Neural cell (in vitro differentiated cells): ENCODE results near the gene ADAMTS2. TPM values are rescaled to one million over a fixed set of nuclear protein-coding genes. Genes with fewer than 3 reads are reported as not detected.

Source experiments
- H2AFZ ChIP-seq: fragments of 200-600, 300-800 bp; sonication (generic), shearing (Covaris generic); 2 replicates; pipeline ENCODE4 v1.6.0; 2014; ENCODE audit warnings: low read depth, mild to moderate bottlenecking, antibody characterized with exemption, low read length, moderate library complexity
- H3F3A ChIP-seq: fragments of 200-600 bp; shearing (Covaris generic); 2 replicates; pipeline ENCODE4 v1.6.1; 2016; ENCODE audit warnings: mild to moderate bottlenecking, moderate library complexity, mixed read lengths, antibody characterized with exemption, low read length; ENCODE audit not compliant: insufficient read depth, poor library complexity, severe bottlenecking
- H3K27ac ChIP-seq: fragments of 200-600, 300-800 bp; sonication (generic), shearing (Covaris generic); 2 replicates; pipeline ENCODE4 v1.5.1; 2014; ENCODE audit warnings: mild to moderate bottlenecking, low read length, moderate library complexity
- H3K27me3 ChIP-seq: fragments of 300-800, 200-600 bp; sonication (generic), shearing (Covaris generic); 2 replicates; pipeline ENCODE4 v1.6.0; 2014; ENCODE audit warnings: mild to moderate bottlenecking, low read depth, low read length, moderate library complexity; ENCODE audit not compliant: insufficient read depth
- H3K36me3 ChIP-seq: fragments of 300-800, 200-600 bp; sonication (generic), shearing (Covaris generic); 2 replicates; pipeline ENCODE4 v1.5.1; 2014; ENCODE audit warnings: mild to moderate bottlenecking, antibody characterized with exemption, low read length, moderate library complexity; ENCODE audit not compliant: insufficient read depth
- H3K4me2 ChIP-seq: fragments of 300-800, 200-600 bp; sonication (generic), shearing (Covaris generic); 2 replicates; pipeline ENCODE4 v1.6.0; 2014; ENCODE audit warnings: mild to moderate bottlenecking, low read length
- H3K4me3 ChIP-seq: fragments of 300-800, 200-600 bp; sonication (generic), shearing (Covaris generic); 2 replicates; pipeline ENCODE4 v1.5.1; 2014; ENCODE audit warnings: mild to moderate bottlenecking, low read length, moderate library complexity
- H3K79me2 ChIP-seq: fragments of 200-600 bp; shearing (Covaris generic); replicated peaks from 2 replicates; pipeline ENCODE4 v1.6.0; 2014; ENCODE audit warnings: mild to moderate bottlenecking, low read length, moderate library complexity; ENCODE audit not compliant: insufficient read depth
- H3K9ac ChIP-seq: fragments of 300-800, 200-600 bp; sonication (generic), shearing (Covaris generic); 2 replicates; pipeline ENCODE4 v1.6.1; 2016; ENCODE audit warnings: mild to moderate bottlenecking, low read length, mixed read lengths
- H3K9me2 ChIP-seq: fragments of 200-600 bp; shearing (Covaris generic); 2 replicates; pipeline ENCODE4 v1.6.1; 2016; ENCODE audit warnings: mild to moderate bottlenecking, low read length, mixed read lengths; ENCODE audit not compliant: insufficient read depth
- H3K9me3 ChIP-seq: fragments of 200-600, 300-800 bp; sonication (generic), shearing (Covaris generic); 2 replicates; pipeline ENCODE4 v1.6.1; 2016; ENCODE audit warnings: mild to moderate bottlenecking, mixed run types, low read length, moderate library complexity, mixed read lengths
- H4K20me1 ChIP-seq: fragments of 200-600 bp; shearing (Covaris generic); 2 replicates; pipeline ENCODE4 v1.6.1; 2016; ENCODE audit warnings: mild to moderate bottlenecking, mixed run types; ENCODE audit not compliant: insufficient read depth
- EP300 ChIP-seq: fragments of 450-650 bp; conservative IDR thresholded peaks from 2 replicates; pipeline ENCODE4 v1.6.1; 2014; ENCODE audit warnings: antibody characterized with exemption, mild to moderate bottlenecking, moderate library complexity; ENCODE audit not compliant: poor library complexity, severe bottlenecking
- EZH2 ChIP-seq: fragments of 200-600, 300-800 bp; shearing (Covaris generic), sonication (generic); IDR thresholded peaks from 2 replicates; pipeline ENCODE4 v1.6.1; 2014; ENCODE audit warnings: antibody characterized with exemption, low read length, borderline replicate concordance, mild to moderate bottlenecking; ENCODE audit not compliant: insufficient read depth, poor library complexity, severe bottlenecking
- MXI1 ChIP-seq: fragments of 450-650 bp; conservative IDR thresholded peaks from 2 replicates; pipeline ENCODE4 v1.6.1; 2014; ENCODE audit warnings: antibody characterized with exemption, mild to moderate bottlenecking; ENCODE audit not compliant: poor library complexity, severe bottlenecking
- POLR2AphosphoS5 ChIP-seq: IDR thresholded peaks from 2 replicates; pipeline ENCODE4 v1.6.1; 2012
- RAD21 ChIP-seq: fragments of 450-650 bp; conservative IDR thresholded peaks from 2 replicates; pipeline ENCODE4 v1.6.1; 2014; ENCODE audit warnings: antibody characterized with exemption, mild to moderate bottlenecking, moderate library complexity
- SMC3 ChIP-seq: fragments of 450-650 bp; conservative IDR thresholded peaks from 2 replicates; pipeline ENCODE4 v1.6.1; 2014; ENCODE audit warnings: antibody characterized with exemption, mild to moderate bottlenecking, moderate library complexity; ENCODE audit not compliant: poor library complexity
- TAF1 ChIP-seq: IDR thresholded peaks from 2 replicates; pipeline ENCODE4 v1.6.1; 2012; ENCODE audit warnings: low read depth
- polyA plus RNA-seq: library from polyadenylated mRNA; depleted of rRNA; stranded (reverse); fragments of >200 nt; gene quantifications from 2 replicates; pipeline ENCODE4 v1.2.3, GENCODE V29; 2014
- TF ChIP-seq, protein P1 (sequence below): IDR thresholded peaks from 2 replicates; pipeline ENCODE4 v1.6.1; 2012; ENCODE audit warnings: borderline replicate concordance
- TF ChIP-seq, protein P2 (sequence below): fragments of 450-650 bp; IDR thresholded peaks from 2 replicates; pipeline ENCODE4 v1.5.1; 2014; ENCODE audit warnings: antibody characterized with exemption, mild to moderate bottlenecking, moderate library complexity; ENCODE audit not compliant: poor library complexity, severe bottlenecking

Gene ADAMTS2
- polyA plus RNA-seq, 1 donor from 2014 or later = 0.61 TPM

DNA sequence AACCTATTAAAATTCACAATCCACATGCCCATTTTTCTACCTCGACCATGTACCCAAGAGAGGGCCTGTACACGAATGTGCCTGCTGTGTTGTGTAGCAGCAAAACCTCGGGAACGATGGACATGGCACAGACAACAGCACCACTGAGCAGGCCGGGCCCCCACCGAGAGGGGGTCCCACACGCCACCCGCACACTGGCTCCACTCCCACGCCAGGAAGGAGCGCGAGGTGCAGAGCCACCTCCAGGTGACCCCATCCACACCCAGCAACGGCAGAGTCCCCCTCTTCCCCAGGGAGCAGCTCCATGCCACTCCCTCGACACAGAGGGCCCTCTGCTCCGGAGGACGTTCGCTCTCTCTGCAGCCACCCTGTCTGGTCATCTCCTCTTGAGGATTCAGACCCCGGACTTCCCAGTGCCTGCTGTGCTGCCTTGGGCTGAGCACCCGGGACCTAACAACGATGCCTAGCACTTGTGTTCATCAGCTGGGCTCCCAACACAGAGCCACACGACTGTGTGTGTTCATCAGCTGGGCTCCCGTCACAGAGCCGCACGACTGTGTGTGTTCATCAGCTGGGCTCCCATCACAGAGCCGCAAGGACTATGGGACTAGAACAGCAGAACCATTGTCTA lies 25.3 kb upstream of the ADAMTS2 start (continued):
- TF ChIP-seq EZH2 = no peak
- no peak for TF ChIP-seq MXI1
- TF ChIP-seq RAD21 = no peak

DNA sequence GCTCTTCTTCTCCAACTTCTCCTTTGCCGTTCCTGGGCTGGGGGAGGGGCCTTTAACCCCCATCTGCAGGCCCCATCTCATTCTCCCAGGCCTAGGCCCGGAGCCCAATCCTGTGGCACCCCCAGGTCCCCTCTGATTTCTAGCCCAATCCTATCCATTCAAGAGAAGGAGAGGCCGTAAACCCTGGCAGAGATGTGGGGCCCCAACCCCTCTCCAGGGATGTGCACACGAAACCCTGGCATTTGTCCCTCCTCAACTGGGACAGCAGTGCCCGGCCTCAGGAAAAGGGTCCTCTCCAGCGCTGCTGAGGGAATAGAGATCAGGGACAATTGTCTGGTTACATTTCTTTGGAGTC lies 24.2 kb upstream of the ADAMTS2 start:
- Histone ChIP-seq H4K20me1 (no peaks in the 10 kb centered on the region), H3K79me2 (no peaks in the 10 kb centered on the region), H3K9ac (no peak overlapping the region), H3K4me2 (no peak overlapping the region), H3K27ac (no peak overlapping the region), H3K9me3 (no peaks in the 10 kb centered on the region), H3K27me3 (no peaks in the 10 kb centered on the region), H3F3A (no peaks in the 10 kb centered on the region), H3K4me3 (no peak overlapping the region), H3K9me2 (no peaks in the 10 kb centered on the region), H3K36me3 (no peaks in the 10 kb centered on the region), H2AFZ (no peak overlapping the region)
- no peak for TF ChIP-seq EP300

DNA sequence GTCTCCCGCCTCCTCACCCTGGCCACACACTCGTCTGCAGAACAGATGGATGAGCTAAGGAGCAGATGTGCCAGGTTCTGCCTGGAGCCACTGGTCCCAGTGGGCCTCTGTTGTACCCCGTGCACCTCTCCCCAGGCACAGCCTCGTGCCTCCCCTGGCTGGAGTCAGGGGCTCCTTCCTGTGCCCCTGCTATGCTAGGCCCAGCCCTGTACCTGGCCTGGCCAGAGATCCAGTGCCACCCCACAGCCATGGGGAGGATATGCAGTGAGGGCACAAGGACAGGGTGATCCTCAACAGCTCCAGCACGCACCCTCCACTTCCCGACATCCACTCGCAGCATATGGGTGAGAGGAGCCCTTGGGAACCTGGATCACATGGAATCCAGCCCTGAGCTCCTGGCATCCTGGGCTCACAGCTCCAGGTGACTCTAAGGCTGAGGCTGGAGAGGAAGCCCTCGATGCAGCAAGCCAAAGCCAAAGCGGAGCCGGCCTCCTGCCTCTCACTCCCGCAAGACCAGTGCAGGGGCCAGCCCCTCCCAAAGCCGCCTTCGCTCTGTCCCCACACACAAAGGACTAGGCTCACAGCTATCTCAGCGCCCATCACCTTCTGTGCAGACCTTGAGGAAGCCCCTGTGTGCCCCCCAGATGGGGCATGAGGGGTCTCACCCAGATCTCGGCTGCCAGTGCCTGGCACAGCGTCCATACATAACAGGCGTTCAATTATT lies 23.7 kb upstream of the ADAMTS2 start:
- H2AFZ ChIP-seq = no peak overlapping the region
- TF ChIP-seq TAF1 (no peak), POLR2AphosphoS5 (no peak), MXI1 (no peak), EP300 (no peak), SMC3 (no peak), RAD21 (no peak), EZH2 (no peak)
- TF ChIP-seq, protein P1, sequence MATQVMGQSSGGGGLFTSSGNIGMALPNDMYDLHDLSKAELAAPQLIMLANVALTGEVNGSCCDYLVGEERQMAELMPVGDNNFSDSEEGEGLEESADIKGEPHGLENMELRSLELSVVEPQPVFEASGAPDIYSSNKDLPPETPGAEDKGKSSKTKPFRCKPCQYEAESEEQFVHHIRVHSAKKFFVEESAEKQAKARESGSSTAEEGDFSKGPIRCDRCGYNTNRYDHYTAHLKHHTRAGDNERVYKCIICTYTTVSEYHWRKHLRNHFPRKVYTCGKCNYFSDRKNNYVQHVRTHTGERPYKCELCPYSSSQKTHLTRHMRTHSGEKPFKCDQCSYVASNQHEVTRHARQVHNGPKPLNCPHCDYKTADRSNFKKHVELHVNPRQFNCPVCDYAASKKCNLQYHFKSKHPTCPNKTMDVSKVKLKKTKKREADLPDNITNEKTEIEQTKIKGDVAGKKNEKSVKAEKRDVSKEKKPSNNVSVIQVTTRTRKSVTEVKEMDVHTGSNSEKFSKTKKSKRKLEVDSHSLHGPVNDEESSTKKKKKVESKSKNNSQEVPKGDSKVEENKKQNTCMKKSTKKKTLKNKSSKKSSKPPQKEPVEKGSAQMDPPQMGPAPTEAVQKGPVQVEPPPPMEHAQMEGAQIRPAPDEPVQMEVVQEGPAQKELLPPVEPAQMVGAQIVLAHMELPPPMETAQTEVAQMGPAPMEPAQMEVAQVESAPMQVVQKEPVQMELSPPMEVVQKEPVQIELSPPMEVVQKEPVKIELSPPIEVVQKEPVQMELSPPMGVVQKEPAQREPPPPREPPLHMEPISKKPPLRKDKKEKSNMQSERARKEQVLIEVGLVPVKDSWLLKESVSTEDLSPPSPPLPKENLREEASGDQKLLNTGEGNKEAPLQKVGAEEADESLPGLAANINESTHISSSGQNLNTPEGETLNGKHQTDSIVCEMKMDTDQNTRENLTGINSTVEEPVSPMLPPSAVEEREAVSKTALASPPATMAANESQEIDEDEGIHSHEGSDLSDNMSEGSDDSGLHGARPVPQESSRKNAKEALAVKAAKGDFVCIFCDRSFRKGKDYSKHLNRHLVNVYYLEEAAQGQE = no peak
- TF ChIP-seq, protein P2, sequence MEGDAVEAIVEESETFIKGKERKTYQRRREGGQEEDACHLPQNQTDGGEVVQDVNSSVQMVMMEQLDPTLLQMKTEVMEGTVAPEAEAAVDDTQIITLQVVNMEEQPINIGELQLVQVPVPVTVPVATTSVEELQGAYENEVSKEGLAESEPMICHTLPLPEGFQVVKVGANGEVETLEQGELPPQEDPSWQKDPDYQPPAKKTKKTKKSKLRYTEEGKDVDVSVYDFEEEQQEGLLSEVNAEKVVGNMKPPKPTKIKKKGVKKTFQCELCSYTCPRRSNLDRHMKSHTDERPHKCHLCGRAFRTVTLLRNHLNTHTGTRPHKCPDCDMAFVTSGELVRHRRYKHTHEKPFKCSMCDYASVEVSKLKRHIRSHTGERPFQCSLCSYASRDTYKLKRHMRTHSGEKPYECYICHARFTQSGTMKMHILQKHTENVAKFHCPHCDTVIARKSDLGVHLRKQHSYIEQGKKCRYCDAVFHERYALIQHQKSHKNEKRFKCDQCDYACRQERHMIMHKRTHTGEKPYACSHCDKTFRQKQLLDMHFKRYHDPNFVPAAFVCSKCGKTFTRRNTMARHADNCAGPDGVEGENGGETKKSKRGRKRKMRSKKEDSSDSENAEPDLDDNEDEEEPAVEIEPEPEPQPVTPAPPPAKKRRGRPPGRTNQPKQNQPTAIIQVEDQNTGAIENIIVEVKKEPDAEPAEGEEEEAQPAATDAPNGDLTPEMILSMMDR = no peak

More for the DNA sequence above, 23.7 kb upstream of the ADAMTS2 start:
- no peaks in the 10 kb centered on the region for H3K27me3 ChIP-seq
- no peaks in the 10 kb centered on the region for H3K36me3 ChIP-seq
- no peaks in the 10 kb centered on the region for H3K79me2 ChIP-seq
- no peaks in the 10 kb centered on the region for H3K9me3 ChIP-seq
- H3K9ac ChIP-seq = no peak overlapping the region
- H3K4me3 ChIP-seq = no peak overlapping the region
- no peak overlapping the region for H3K27ac ChIP-seq
- no peaks in the 10 kb centered on the region for H3F3A ChIP-seq
- H3K9me2 ChIP-seq = no peaks in the 10 kb centered on the region
- no peak overlapping the region for H3K4me2 ChIP-seq
- no peaks in the 10 kb centered on the region for H4K20me1 ChIP-seq
